ENCODE measurements around the gene CAMK2B.

CAMK2B gene

DNA sequence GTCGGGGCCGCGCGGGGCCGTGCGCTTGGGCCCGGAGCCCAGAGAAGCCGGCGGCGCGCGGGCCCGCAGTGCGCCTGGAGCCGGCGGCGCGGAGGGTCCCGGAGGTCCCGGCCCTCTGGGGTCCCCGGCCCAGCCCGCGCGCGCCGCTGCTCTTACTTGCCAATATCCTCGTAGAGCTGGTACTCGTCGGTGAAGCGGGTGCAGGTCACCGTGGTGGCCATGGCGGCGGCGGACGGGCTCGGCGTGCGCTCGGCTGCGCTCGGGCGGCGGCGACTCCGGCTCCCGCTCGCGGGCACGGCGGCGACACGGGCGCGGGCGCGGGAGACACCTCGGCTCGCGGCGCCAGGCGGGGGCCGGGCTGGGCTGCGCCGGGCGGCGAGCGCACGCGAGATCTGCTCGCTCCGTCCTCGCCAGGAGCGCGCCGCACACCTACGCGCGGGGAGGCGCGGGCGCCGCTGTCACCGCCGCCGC, at the start of gene CAMK2B:
Gene CAMK2B, minus strand, starts transcription at position 394 of the 471 bp plus-strand sequence. Its CDS starts 173 bp downstream, at position 221.
- DNase-seq = no peak

DNA sequence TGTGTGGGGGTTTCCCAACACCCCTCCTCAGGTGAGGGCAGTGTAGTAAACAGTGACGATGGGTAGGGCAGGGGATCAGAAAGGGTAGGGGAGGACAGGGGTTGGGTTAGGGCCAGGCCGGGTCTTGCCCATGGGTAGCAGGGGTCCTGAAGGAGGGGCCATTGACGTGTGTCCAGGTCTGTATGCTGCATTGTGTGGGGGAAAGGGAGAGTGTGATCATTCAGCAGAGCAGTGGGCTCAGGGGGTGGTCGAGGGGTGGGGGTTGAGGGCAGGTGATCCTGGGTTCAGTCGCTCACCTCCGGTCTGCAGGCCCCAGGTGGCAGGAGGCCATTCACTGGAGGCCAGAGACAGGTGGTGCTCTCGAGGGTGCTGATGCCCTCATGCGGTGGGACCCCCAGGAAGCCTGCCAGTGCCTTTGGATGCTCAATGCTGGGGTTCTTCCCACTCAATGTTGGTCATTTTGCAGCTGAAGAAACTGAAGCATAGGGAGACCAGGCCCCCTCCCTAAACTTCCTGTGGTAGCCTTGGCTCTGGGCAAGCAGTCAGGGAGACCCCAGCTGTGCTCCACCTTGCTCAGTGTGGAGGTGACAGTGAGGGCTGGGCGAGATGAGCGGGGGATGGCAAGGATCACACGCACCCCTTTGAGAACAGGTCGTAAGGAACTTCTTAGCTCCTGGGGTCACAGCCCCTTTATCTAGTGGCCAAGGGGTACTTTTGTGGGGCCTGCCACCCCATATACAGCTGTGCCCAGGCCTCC, 48.8 kb upstream of the CAMK2B start:
- DNase-seq = no peak

DNA sequence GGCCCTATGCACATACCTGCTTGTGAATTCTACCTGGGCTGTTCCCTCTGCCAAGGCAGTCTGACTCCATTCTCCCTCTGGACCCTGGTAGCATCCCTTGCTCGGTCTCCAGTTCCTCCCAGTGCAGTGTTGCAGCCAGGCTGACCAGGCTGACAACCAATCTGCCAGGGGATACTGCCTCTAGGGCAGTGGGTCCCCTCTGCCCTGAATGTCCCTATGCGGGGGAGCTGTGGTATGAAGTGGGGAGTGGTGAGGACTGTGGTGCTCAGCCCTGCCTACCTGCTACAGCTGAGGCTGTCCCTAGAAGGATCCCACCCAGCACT, 48.0 kb upstream of the CAMK2B start:
- no peak for DNase-seq

DNA sequence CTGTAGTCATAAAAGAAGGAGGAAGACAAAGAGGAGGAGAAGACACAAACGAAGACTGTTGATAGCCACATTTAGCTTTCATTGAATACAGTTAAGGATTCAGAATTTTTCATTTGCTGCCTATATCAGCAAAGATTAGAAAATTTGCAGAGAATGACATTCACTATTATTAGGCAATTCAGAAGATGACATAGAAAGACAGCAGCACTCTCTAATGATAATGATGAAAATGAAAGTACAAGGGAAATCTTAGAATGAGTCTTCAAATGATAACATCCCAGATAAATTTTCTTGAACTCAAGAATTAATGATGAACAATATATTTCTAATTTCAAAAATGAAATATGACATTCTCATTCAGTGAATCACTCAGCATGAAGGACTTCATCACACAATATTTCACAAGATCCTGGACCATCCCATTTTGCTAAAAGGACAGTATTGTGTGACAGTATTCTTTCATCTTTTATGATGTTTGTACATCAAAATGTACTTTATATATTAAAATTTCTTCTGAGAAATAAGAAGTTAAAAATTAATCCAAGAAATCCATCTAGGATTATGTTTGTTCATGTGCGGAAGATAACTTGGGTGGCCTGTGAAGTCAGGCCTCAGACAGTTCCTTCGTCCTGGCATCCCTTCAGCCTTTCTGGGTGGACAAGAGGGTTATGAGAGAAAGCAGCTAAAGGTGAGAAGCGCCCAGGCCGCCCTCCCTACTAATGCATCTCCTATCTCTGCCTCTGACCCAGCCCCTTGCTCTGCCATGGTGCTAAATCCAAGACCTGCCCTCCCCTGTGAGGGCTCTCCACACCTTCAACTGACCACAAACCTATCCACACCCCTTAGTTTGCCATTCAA, 47.4 kb upstream of the CAMK2B start:
- no peak for DNase-seq

DNA sequence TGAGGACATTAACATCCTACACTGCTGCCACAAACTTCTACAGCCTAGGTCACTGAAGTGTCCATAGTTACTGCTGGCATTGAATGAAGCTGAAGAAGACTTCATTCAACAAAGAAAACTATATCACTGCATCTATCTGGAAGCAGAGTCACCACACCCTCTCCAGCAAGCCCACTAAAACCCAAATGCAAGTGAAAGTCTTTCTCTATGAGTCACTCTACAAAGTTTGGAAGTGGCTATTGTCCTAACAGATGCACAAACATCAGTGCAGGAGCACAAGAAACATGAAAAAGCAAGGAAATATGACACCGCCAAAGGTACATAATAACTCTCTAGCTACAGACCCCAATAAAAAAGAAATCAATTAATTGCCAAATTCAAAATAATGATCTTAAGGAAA, 43.5 kb upstream of the CAMK2B start:
- no peak for DNase-seq

DNA sequence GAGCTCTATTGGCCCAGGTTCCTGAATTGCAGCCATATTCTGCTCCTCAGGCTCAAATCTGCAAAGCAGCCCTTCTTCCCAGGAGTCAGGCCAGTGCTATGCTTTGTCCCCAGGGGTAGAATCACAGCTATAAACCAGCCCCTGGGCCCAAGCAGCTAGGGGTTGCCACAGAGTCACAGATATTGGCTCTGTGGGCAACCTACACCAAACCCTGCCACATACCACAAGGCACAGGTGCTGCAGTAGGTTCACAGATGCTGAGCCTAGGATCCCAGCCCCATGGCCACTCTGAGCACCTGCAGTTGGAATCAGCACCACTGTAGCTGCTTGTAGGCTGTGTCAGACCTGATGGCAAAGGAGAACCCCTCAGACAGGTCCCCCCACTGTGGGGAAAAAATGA, 43.1 kb upstream of the CAMK2B start:
- DNase-seq = no peak

DNA sequence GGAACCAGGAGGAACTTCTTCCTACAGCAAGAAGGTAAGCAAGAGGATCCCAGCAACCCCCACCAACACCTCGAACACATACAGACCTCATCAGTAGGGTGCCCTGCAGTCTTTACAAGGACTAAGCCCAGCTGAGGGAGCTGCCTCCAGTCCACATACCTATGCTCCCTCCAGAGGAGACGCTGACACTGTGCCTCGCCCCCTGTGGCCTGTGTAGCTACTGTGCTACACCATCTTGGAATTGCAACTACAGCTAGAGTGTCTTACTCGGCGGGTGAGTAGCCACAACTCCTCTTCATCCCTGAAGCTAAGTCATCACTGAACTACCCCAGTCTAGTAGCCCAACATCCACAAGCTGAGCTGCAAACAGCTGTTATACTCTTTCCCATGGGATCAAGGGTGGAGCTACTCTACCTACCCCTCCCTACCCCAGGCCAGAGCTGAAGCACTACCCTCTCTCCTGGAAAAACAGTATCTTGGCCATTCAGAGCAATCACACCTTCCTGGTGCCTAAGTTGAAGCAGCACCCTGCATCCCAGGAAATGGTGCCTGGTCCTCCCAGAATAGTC, 42.2 kb upstream of the CAMK2B start:
- no peak for DNase-seq

DNA sequence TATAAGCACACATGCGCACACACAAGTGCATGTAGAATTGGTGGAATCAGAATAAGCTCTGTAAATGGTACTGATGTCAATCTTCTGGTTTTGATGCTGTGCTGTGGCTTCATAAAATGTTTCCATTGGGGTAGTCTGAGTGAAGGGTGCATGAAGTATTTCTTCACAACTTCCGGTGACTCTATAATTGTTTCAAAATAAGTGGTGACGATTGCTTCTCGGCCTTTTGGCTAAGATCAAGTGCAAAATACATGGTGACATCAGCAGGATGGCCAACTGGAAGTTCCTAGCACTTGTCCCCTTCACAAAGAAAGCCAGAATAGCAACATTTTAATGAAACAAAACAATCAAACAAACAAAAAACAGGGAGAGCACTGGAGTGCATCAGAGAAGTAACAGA, 41.6 kb upstream of the CAMK2B start:
- no peak for DNase-seq

DNA sequence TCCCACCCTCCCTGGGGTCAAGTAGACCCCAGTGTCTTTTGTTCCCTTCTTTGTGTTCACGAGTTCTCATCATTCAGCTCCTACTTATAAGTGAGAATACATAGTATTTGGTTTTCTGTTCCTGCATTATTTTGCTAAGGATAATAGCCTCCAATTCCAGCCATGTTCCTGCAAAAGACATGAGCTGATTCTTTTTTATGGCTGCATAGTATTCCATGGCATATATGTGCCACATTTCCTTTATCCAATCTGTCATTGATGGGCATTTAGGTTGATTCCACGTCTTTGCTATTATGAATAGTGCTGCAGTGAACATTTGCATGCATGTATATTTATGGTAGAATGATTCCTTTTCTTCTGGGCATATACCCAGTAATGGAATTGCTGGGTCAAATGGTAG, 28.3 kb upstream of the CAMK2B start:
- DNase-seq = no peak

DNA sequence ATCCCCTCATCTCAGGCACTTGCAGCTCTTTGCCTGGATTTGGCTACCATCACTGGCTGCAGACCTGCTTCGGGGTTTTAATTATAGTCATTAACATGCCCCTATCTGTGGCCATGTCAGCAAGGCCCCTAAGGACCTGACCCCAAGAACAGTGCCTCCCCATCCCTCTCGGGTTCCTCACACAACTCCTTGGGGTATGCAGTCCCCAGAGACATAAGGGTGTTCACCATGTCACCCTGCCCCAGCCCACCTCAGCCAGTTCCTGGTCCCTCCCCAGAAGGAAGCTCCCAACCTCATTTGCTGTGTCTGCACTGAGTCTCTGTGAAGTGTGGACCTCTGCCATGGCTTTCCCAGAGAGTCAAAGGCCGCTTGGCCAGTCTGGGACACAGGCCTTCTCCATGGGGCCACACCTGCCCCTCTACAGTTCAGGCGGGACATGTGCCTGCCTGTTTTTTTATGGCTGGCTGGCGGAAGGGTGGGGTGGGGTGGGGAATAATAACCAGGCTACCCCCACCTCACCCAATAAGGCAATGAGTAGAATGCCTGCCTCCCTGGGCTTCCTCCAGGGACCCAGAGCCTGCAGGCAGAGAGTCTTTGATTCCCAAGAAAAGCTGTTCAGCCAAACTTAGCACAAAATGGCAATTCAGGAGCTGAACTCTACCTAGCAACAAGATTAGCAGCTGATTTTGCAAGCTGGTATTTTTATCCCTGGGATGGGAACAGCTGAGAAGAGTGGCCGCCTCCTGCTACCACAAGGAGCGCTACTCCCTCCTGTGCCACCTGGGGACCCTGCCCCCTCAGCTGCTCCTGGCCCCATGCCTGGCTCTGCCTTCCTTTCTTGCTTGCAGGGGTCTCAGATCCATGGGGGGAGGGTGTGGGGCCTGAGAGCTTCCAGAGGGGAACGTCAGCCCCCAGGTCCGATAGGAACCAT, 23.7 kb upstream of the CAMK2B start:
- DNase-seq = no peak

DNA sequence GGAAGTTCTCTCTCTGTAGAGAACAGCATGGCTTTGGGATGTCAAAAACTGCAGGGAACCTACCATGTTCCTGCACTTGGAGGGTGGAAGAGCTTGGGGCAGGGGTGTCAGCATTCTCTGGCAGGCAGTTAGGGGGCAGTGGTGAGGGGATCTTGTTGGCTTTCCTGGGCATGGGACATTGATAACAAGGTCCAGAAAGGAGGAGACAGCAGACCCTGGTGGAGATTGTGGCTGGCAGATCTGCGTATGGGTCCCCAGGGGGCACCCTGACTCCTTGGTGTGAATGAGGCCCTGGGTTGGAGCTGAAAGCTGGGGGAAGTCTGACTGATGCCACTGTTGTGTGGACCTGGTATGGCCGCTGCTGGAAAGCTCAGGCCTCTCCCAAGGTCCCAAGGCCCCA, 22.9 kb upstream of the CAMK2B start:
- DNase-seq = no peak

DNA sequence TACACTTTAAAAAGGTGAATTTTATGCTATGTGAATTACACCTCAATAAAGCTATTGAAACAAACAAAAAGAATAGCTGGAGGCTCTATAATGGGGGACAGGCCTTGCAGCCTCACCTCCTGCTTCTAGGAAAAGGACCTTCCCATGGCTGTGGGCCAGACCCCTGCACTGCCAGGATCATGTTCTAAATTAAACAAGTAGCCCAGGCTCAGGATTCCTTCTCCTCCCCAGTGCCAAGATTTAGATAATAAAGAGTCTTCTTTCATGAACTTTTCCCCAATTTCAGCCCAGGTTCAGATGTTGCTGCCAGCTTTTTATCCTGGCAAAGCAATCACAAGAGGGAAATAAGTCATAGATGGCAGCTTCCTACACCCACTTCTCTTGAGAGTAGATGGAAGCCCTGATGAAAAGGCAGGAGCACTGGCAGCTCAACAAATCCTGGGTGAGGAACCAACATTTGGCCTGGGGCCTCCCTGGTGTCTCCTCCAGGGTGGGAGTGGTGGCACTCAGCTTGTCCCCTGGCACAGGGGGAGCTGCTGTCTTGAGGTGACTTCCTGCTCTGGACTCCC, 22.2 kb upstream of the CAMK2B start:
- no peak for DNase-seq

DNA sequence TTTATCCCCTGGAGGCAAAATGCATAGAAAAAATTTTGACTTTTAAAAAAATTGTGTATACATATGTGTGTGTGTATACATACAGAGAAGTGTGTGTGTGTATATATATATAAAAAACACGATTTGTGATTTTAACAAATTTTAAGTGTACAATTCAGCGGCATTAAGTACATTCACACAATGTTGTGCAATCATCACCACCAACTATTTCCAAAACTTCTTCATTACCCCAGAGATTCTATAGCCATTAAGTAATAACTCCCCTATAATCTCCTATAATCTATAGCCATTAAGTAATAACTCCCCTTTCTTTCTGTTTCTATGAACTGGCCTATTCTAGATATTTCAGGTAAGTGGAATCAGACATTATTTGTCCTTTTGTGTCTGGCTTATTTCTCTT, 20.7 kb upstream of the CAMK2B start:
- DNase-seq = no peak

DNA sequence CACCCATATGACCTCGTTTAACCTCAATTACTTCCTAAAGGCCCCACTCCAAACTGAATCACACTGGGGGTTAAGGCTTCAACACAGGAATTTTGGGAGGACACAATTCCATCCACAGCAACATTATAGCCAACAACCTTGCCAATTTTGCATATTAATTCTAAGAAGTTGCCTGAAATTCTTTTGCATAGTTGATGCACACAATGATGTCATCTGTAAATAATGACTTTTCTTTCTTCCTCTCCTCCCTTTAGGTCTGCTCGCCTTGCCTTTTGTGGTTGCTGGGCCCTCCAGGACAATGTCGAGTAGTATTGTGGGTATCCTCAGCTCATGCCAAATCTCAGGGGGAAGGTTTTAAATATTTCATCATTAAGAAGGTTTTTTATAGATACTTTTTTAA, 16.0 kb upstream of the CAMK2B start:
- no peak for DNase-seq

DNA sequence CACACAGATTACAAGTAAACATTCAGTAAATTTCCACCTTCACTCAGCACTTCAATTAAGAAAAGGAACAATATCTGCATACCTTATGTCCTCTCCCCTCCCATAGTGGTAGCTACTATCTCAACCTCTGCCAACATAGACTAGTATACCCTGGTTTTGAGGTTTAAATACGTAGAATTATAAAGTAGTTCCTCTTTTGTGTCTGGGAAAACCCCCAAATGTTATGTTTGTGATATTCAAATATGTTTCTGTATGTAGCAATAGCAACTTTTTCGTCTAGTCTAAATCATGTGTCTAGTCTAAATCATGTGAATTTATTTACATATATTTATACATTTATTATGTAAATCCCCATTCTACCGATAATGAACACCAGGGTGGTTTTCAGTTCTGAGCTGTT, 13.2 kb upstream of the CAMK2B start:
- no peak for DNase-seq

DNA sequence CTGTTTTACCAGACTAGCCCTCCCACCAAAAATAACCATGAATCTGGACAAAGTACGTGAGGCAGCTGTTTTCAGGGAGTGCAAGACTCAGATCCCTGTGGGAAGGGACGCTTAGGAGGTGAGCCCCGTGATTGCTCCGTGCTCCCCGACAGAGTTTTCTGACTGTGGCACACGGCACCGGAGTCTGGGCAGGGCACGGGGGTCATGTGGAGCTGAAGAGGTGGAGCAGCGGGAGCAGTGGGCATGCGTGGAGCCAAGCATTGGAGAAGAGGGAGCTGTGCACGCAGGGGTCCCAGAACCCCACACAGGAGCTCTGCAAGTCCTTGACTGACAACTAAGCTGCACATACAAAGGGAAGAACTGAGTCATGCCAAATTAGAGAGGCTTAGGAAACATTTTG, 11.1 kb upstream of the CAMK2B start:
- DNase-seq = no peak

DNA sequence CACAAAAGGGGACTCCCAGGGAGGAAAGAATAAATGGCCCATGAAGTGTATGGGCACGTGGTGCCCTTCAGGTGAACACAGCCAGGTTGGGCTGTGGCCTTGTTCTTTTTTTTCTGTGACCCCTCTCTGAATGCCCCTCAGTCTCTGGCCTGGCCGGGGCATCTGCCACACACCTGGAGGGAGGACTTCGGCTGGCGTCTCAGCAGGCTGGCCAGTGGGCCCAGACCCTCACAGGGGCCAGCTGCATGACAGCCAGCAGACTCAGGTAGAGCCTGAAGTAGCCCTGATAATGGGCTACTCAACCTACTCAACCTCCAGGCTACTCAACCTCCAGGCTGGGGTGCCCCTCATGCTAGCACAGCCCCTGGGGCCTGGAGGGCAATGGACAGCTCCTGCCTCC, 9.8 kb upstream of the CAMK2B start:
- no peak for DNase-seq

DNA sequence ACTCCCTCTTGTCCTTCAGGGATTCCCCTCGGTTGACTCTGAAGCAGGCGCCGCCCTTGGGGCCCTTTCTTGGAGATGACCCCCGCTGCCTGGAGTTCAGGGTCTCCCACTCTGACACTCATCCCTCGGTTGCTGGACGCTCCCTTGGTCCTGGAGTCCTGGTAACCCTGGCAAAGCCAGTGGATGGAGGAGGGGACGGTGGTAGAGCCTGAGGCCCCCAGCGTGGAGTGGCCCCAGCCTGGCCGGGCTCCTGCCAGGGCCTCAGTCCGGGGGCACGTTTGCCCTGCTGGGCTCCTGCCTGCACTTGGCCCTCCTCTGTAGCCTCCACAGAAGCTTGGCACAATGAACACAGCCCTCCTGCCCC, 9.3 kb upstream of the CAMK2B start:
- DNase-seq = no peak

DNA sequence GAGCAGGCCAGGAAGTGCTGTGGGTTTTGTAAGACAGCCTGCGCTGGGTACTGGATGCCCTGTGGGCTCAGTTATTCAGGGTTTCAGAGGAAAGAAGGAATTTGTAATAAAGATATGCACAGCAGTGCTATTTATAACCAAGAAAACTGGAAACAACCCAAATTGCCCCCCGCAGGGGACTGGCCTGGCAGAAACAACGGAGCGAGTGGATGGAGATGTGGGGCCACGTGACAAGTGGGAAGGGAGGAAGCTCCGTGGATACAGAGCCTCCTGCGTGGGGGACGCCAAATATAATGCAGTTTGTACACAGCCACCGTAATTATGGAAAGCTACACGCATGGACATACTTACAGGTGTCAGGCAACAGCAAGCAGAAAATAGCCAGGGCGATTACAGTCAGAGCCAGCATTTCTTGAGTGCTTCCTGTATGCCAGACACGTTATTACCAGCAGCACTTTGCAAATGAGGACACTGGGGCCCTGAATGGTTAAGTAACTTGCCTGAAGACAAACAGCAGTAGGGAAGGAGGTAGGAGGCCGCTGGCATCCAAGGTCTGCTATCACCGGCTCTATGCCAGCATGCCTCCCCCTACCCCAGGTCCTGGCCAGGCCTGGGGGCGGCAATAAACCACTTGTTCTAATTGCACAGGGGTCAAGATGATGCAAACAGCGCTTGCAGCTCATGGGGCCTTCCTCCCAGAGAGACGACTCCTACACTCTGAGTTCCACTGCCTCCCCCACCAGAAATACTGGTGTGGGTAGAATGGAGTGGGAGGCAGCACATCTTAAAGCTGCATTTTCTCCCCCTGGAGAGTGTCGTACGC, 8.7 kb upstream of the CAMK2B start:
- no peak for DNase-seq

DNA sequence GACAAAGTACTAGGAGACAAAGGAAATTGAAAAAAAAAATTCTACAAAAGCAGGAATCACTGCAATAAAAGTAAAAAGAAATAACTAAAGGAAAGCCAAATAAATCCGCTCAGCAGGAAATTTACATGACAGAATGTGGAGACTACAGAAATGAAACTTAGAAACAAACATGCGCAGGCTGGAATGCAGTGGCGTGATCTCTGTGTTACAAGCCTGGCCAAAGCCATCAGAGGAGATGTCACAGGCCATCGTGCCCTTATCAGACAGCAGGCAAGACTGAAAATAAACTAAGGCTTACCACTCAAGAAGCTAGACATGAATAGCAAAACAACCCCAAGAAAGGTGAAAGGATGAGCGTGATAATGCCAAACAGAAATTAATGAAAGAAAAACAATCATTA, 6.3 kb upstream of the CAMK2B start:
- no peak for DNase-seq

DNA sequence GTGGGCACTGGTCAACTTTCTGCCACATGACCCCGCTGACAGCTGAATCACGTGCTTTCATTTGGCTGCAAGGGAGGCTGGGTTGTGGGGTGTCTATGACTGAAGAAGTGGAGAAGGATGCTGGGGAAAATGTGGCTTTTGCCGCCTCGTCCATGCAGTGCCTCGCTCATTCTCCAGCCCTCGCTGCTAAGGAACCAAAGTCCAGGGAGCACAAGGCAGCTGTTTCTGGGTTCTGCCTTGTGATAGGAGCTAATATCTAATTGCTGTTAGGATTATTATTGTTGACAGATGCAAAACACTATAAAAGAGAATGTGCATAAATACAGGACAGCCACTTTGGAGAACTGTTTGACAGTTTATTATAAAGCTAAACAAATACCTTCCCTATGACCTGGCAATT, 4.9 kb upstream of the CAMK2B start:
- DNase-seq = no peak

DNA sequence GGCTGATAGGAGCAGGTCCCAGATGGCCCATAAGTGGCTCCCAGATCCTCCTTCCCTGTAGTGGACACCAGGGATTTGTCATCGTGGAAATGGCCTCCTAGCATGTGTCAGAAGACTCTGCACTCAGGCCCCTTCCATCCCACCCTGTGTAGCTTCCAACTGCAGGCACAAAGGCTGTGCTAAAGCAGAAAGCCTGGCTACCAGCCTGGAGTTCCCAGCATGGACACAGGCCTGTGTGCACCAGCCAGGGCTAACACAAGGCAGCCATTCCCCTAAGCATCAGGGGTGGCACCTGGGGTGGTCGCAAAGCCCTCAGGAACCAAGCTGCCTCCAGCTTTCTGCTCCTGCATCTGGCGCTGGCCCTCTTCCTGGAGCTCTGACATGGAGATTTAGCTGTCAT, 4.5 kb upstream of the CAMK2B start:
- DNase-seq = no peak
